GM19240 (cell line): ENCODE data around the gene ZNF668.
A peak's percentile ranks its signal among the peaks of the same experiment; 100 is the strongest.

Source experiments
- DNase-seq: peaks from one replicate; pipeline ENCODE4 v3.0.0; 2011; ENCODE audit warnings: low spot score; ENCODE audit not compliant: insufficient read length

ZNF668 gene

DNA sequence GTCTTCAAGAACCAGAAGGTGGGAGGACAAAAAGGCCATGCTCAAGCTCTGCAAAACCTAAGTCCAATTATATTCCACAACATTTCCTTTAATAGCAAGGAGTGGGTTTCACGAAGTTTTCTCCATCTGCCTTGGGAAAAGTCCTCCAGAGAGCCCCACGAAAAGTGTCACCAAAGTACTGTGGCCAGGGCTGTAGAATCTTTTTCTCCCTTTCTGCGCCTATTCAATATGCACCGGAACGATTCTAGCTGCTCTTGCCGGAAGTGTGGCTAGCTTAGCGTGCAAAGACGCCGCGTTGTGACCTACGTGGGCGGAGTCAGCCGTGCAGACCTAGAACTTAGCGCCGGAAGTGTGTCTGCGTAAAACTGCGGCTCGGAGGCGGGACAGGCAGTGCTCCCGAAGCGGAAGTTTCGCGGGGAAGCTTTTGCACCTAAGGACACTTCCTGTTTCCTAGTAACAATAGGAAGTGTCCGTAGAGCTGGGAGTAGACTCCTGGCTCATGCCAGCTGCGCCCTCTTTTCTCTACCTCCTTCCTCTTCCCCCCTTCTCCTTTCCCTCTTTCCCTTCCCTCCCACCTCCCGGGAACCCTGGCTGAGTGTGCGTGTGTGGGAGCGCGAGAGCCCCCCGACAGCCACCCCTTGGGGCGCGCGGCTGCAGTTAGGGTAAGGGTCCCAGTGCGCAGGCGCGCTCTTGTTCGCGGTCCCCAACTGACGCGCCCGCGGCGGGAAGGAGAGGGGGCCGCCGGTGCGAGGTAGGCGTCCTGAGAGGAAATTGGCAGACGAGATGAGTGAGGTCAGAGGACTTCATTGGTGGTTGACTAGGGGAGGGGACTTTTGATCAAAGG, at the start of gene ZNF668, which contains the start of gene ZNF646:
ZNF668 (minus strand) TSS at position 271 of the 844 bp plus-strand sequence. CDS start 9,781 bp downstream, outside the sequence.
ZNF646 (plus strand) TSS at position 453 of the 844 bp plus-strand sequence. CDS start 1,903 bp downstream, outside the sequence.
- peak; percentile 99 for DNase-seq

DNA sequence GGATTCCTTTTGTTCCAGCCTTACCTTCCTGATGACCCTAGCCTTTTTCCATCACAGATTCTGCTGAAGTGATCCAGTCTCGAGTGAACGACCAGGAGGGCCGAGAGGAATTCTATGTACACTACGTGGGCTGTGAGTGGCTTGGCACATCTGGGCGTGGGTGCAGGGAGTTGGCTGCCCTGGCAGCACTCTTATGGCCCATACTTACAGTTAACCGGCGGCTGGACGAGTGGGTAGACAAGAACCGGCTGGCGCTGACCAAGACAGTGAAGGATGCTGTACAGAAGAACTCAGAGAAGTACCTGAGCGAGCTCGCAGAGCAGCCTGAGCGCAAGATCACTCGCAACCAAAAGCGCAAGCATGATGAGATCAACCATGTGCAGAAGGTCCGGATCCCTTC, 46.1 kb upstream of the ZNF668 start:
- no peak for DNase-seq

DNA sequence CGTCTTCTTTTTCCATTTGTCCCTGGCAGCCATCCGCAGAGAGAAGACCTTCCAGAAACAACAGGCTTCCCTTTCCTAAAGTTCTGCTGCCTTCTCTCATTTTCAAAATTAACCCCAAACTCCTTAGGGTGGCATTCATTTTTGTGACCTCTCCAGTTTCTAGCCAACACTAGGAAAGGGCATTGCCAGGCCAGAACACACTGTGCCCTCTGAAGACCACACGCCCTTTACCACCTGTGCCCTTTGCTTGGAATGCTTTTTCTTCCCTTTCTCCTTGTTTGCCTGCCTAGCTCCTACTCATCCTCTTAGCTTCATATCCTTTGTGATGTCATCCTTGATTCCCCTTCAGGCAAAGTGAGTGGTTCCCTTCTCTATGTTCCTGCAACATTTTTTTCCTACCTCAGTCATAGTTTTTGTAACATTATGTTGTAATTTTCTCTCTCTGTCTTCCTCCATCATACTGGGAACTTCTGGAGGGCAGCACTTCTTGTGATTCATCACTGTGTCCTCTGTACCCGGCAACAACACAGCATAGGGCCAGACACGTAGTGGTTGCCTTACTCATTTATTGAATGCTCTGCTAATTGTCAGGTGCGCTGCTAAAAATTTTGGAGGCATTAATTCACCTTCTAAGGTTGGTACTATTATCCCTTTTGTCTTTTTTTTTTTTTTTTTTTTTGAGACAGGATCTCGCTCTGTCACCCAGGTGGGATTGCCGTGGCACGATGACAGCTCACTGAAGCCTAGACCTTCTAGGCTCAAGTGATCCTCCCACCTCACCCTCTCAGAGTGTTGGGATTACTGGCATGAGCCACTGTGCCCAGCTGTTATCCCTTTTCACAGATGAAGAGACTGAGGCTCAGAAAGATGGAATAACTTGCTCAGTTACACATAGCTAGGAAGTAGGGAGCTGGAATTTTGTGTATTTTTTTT, 44.4 kb upstream of the ZNF668 start:
- DNase-seq, result no peak

DNA sequence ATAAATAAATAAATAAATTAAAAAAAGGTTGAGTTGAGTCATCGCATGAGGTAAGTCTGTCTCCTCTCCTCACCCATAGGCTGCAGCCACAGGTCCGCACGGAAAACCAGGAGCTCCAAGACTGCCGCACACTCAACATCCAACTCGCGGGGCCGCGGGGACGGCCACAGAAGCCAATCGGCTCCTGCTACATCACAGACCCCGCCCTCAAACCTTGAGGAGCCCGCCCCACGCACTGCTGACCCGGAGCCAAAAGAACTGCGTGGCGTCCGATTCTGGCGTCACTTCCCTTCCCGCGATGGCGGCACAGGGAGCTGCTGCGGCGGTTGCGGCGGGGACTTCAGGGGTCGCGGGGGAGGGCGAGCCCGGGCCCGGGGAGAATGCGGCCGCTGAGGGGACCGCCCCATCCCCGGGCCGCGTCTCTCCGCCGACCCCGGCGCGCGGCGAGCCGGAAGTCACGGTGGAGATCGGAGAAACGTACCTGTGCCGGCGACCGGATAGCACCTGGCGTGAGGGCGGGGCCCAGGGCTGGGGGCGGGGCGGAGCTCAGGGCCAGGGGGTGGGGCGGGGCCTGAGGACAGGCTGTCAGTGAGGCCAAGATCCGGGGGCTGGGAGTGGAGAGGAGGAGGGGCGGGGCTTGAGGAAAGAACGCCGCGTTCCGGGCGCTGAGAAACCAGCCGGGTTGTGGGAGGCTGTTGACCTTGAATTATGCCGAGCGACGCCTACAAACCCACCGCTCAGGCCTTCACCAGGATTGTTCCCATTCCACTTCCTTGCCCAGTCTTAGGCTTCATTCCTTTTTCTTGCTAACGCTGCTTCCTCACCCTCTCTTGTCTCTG, 43.6 kb upstream of the ZNF668 start, which contains the start of gene KAT8:
KAT8 (plus strand) TSS at position 281 of the 839 bp plus-strand sequence; CDS start at position 299, 18 bp downstream.
- peak; percentile 98 for DNase-seq

DNA sequence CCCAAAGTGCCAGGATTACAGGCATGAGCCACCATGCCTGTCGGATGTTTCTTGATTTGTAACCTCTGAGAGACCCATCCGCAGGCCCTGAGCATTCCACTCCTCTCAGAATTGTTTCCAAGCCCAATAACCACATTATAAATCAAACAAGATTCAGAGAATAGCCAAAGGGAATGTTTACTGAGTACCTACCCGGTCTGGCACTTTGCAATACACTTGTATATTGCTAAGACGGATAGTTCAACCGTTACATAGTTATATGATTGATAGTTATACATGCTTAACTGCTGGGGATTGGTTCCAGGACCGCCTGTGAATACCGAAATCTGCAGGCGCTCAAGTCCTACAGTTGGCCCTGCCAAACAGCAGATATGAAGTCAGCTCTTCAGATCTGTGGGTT, 40.4 kb upstream of the ZNF668 start:
- no peak for DNase-seq

DNA sequence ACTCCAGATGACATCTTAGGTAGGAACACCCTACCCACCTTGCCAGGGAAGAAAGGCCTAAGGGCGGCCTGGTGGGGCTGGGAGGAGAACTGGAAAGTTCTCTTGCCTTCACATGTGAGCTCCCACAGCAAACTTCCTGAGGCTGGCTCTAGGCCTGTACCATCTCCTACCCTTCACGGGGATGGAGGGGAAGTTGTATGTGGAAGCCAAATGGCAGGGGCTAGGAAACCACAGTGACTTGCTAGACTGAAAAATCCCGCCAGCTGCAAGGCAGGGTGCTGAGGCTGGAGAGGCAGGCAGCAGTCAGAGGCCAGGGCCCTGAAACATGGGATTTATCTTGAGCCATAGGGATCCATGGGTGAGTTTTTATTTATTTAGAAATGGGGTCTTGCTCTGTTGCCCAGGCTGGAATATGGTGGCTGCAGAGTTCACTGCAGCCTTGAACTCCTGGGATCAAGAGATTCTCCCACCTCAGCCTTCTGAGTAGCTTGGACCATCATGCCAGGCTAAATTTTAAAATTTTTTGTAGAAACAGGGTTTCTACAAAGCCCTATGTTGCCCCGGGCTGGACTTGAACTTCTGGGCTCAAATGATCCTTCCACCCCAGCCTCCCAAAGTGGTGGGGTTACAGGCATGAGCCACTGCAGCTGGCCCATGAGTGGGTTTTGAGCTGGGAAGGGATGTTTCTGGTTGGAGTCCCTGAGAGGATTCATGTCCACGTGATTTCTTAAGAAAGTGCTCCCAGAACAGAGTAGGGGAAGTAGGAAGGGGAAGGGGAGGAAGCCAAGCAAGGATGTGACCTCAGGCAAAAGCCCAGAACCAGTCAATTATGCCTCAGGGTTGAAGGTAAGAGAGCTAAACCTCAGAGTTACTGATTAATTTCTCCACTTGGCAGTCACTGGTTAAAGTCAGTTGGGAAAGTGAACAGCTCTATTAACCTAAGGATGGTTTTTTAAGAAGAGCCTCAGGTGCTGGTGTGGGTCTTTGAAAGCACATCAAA, 39.4 kb upstream of the ZNF668 start:
- no peak for DNase-seq

DNA sequence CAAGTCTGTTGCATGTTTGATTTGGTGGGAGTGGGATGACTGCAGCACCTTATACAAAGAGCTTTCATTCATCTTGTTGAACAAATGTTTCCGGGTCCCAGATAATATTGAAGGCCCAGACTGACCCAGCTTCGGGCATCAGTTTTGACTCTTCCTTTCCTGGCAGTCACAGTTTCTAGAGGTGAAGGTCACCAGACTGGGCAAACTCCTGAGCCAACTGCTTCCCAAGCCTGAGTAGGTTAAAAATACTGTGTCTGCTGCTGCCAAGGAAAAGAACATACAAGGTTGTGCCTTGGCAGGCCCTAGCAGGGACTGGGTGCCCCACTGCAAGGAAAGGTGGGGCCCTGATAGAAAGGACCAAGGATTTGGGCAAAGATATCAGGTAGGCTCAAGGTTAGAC, 38.7 kb upstream of the ZNF668 start:
- DNase-seq, result no peak

DNA sequence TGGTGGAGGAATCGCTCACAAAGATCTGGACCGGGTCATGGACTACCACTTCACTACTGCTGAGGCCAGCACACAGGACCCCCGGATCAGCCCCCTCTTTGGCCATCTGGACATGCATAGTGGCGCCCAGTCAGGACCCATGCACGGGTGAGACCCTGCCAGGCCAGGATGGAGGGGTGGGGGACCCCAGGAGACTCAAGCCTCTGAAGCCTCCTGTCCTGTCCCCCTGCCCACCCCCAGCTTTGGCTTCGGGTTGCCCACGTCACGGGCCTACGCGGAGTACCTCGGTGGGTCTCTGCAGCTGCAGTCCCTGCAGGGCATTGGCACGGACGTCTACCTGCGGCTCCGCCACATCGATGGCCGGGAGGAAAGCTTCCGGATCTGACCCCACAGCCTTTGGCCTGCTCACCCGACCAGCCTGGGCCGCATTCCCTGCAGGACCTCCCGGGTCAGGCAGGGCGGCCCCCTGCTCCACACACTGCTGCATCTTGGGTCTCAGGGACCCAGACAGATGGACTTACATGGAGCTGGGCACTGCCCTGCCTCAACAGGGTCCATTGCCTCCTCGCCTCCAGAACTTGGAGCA, 37.9 kb upstream of the ZNF668 start:
- DNase-seq, result no peak

DNA sequence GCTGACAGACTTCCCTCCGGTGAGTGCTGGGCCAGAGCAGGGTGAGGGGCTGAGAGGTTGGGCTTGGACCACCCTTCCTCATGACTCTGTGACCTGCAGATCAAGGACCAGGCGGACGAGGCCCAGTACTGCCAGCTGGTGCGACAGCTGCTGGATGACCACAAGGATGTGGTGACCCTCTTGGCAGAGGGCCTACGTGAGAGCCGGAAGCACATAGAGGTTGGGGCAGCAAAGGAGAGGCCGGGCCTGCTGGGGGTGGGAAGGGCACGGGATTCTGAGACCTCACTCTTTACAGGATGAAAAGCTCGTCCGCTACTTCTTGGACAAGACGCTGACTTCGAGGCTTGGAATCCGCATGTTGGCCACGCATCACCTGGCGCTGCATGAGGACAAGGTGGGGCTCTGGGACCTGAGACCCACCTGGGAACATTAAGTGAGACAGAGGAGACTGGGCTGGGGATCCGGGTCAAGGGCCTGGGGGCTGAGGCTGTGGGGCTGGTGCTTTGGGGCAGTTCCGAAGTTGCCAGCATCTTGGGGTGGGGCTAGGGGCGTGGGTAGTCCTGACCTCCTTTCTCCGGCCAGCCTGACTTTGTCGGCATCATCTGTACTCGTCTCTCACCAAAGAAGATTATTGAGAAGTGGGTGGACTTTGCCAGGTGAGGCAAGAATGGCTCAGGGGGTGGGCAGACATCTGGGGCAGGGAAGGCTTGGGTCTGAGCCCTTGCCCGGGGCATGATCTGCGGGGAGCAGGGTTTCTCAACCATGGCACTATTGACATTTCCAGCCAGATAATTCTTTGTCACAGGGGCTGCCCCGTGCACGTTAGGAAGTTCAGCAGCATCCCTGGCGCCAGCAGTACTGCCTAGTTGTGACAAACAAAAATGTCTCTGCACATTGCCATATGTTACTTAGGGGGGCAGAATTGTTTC, 36.3 kb upstream of the ZNF668 start:
- DNase-seq, result no peak

DNA sequence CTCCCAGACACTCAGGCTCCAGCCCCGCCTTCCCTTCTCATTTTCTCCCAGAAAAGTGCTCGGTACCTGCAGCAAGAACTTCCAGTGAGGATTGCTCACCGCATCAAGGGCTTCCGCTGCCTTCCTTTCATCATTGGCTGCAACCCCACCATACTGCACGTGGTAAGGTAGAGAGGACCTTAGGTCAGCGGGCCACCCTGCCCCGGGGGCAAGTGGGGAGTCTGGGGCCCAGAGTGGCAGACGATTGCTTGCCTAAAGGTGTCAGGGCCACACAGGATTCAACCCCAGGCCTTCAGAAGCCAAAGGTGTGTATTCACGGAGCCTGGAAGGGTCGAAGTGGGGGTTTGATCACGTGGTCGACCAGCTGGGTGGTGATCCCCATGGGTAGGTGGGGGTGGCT, 35.6 kb upstream of the ZNF668 start:
- no peak for DNase-seq

DNA sequence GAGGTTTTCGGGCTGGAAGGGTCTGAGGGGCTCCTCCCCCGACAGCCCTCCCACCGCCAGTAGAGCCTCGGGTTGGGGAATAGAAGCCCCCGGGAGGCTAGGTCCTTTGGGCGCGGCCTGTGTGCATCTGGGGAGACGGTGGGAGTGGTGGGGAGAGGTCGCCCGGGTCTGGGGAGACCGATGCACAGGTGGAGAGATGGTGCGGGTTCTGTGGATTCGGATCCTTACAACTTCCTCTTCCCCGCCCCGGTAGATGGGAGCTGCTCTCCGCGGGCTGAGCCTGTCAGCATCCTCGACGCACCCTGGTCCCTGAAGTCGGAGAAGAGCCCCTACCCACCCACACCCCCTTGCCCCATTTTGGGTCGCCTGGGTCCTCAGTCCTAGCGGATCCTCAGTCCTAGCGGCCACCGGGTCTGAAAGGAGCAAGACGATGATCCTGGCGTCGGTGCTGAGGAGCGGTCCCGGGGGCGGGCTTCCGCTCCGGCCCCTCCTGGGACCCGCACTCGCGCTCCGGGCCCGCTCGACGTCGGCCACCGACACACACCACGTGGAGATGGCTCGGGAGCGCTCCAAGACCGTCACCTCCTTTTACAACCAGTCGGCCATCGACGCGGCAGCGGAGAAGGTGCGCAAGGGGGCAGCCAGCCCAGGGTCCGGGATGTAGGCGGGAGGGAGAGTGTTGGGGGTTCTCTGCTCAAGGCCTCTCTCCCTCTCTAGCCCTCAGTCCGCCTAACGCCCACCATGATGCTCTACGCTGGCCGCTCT, 34.9 kb upstream of the ZNF668 start:
- no peak for DNase-seq

DNA sequence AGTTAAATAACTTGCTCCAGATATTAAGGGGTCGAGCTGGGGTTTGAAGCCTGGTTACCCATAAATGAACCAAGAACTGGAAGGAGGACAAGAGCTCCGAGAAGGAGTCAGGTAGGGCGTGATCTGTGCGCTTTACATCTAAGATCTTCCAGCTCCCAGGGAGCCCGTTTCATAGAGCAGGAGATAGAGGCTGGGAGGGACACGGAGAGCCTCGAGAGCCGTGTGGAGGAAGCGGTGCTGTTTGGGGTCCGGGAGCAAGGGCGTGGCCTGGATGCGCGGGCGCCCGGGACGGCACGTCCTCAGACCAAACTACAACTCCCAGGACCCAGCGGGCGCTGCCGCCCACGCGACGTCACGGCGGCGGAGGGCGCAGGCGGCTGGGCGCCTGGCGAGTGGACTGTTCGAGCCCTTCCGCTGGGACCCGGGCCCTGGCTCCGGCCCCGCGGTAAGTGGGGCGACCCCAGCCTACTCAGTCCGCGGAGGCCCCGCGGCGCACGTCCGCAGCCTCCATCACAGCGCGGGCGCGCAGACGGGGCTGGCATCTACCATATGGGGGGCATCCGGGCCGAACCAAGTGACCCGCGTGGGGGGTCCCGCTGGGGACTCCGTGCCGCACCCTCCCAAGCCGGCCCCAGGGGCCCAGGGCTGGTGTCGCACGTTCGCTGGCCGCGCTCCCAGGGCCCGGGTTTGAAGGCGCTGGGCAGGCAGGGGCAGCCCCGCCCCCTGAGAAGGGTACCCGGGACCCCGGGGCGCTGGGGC, 34.2 kb upstream of the ZNF668 start, which contains the start of gene BCKDK:
BCKDK (plus strand) TSS at position 352 of the 759 bp plus-strand sequence. CDS start 838 bp downstream, outside the sequence.
- peak; percentile 79 for DNase-seq

DNA sequence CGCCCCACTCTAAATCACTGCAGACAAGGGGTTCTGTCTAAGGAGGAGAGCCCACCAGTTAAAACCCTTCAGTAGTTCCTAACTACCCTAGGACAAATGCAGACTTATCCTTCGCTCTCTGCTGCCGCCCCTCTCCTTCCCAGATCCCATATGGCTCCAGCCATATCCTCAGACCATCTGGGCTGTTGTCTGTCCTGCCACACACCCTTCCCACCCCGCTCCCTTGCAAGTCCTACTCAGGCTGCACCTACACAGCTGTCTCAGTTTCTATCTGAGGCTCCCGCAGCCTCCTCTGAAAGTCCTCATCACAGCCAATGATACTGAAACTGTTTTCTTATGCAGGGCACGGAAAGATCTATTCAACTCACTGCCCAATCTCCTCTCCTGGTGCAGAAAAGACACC, 33.4 kb upstream of the ZNF668 start:
- peak; percentile 77 for DNase-seq

DNA sequence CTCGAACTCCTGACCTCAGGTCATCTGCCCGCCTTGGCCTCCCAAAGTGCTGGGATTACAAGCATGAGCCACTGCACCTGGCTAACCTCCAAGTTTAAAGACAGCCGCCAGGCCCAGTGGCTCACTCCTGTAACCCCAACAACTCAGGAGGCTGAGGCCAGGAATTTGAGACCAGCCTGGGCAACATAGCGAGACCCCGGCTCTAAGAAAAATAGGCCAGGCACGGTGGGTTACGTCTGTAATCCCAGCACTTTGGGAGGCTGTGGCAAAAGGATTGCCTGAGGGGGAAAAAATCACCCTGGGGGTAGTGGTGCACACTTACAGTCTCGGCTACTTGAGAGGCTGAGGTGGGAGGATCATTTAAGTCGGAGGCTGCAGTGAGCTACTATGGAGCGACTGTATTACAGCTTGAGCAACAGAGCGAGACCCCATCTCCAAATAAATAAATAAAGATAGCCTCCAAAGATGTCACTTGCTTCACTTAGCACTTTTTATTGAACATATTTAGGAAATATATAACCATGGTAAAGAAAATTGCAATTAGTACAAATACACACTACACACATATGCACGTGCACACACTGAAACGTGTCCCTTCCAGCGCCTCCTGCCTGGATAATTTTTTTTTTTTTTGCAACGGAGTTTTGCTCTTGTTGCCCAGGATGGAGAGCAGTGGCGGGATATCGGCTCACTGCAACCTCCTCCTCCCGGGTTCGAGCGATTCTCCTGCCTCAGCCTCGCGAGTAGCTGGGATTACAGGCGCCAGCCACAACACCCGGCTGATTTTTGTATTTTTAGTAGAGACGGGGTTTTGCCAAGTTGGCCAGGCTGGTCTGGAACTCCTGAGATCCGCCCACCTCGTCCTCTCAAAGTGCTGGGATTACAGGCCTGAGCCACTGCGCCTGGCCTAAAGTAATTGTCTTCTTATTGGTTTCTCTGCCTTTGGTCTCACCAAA, 32.7 kb upstream of the ZNF668 start:
- DNase-seq, result no peak

DNA sequence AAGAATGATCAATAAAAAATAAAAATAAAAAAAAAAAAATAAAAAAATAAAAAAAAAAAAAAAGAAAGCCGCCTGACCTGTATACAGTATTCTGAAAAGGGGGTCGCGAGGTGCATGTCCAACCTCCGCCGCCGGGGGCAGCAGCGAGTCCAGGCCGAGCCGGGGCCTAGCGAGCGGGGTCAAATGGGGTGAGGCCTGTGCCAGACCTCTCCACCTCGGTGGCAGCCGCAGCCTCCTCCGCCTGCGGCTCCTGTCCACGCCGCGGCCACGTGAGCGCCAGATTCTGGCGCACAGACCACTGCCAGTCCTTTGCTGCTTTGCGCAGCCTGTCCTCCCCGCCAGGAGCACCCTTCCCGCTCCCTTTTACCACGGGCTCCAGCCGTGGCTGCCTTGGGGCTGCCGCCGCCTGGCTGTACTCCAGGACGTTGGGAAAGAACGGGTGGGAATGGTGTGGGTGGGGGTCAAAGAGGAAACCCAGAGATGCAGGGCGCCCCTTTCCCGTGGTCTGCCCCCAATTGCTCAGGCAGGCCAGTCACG, 31.7 kb upstream of the ZNF668 start:
- DNase-seq, result peak; percentile 78
